ENCODE data around the gene OR1F1.

Gene OR1F1

DNA sequence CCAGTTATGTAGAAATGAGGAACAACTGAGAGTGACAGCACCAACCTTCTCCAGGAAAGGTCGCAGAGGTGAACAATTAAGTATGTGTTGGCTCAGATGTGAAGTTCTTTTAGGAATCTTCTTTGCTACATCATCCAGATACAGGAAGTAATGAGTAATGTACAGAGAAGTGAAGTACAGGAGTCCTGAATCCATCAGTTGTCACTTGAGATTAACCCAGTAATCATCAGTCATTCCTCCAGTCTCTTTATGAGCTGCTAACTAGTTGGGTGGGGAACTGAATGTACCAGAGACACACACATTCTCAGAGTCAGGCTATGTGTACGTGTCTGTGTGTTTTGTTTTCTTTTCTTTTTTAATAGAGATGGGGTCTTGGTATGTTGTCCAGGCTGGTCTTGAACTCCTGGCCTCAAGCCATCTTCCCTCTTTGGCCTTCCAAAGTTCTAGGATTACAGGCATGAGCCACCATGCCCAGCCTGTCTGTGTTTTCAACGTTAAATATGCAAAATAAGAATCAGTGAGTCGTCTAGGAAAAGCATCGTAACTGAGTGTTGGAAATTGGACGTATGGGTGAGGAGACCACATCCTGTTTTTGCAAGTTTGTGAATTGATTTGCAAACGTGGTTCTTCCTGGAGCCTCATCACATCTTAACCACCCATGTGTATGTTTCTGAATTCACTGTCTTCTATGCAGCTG, 27.0 kb downstream of the OR1F1 start:
- Mint-ChIP-seq H3K4me1 (peaks cover 44% of the 10 kb centered on the region), H3K27ac (peak overlapping the region; percentile 100), H3K36me3 (peaks cover 41% of the 10 kb centered on the region), H3K27me3 (peaks cover 4% of the 10 kb centered on the region), H3K9me3 (peaks cover 49% of the 10 kb centered on the region), H3K4me3 (peak overlapping the region; percentile 17)
- CTCF ChIA-PET, result interaction anchor here (1.3 to 1.4 kb wide), 2 partner anchors 18 to 32 kb away, joined by 3 to 4 read pairs; no protein-coding TSS in a partner anchor
- DNase-seq, result peak; percentile 62

DNA sequence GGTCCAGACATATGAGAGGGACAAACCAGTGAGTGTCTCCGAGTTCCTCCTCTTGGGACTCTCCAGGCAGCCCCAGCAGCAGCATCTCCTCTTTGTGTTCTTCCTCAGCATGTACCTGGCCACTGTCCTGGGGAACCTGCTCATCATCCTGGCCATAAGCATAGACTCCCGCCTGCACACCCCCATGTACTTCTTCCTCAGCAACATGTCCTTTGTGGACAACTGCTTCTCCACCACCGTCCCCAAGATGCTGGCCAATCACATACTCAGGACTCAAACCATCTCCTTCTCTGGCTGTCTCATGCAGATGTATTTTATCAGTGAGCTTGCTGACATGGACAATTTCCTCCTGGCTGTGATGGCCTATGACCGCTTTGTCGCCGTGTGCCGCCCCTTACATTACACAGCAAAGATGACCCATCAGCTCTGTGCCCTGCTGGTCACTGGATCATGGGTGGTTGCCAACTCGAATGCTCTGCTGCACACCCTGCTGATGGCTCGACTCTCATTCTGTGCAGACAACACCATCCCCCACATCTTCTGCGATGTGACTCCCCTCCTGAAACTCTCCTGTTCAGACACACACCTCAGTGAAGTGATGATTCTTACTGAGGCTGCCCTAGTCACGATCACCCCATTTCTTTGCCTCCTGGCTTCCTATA, 27.7 kb downstream of the OR1F1 start:
- peak overlapping the region; percentile 100 for H3K27ac Mint-ChIP-seq
- H3K4me3 Mint-ChIP-seq, result peak overlapping the region; percentile 17
- peaks cover 48% of the 10 kb centered on the region for H3K9me3 Mint-ChIP-seq
- H3K4me1 Mint-ChIP-seq, result peaks cover 44% of the 10 kb centered on the region
- CTCF ChIA-PET, result interaction anchor here (1.3 to 1.4 kb wide), 2 partner anchors 17 to 33 kb away, joined by 3 to 4 read pairs; no protein-coding TSS in a partner anchor
- H3K36me3 Mint-ChIP-seq, result peaks cover 41% of the 10 kb centered on the region
- DNase-seq, result no peak
- no peaks in the 10 kb centered on the region for H3K27me3 Mint-ChIP-seq

DNA sequence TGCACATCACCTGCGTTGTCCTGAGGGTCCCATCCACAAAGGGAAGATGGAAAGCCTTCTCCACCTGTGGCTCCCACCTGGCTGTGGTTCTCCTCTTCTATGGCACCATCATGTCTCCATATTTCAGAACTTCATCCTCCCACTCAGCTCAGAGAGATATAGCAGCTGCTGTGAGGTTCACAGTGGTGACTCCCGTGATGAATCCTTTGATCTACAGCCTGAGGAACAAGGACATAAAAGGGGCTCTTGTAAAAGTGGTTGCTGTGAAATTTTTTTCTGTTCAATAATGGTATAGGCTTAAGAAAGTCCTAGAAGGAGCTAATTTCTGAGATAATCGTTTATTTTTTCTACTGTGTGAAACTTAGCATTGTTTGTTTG, 28.2 kb downstream of the OR1F1 start:
- peaks cover 44% of the 10 kb centered on the region for H3K4me1 Mint-ChIP-seq
- H3K9me3 Mint-ChIP-seq, result peaks cover 49% of the 10 kb centered on the region
- no peak for DNase-seq
- CTCF ChIA-PET, result interaction anchor here (1.3 to 1.4 kb wide), 2 partner anchors 17 to 34 kb away, joined by 3 to 4 read pairs; no protein-coding TSS in a partner anchor
- peaks cover 45% of the 10 kb centered on the region for H3K36me3 Mint-ChIP-seq
- no peak overlapping the region for H3K4me3 Mint-ChIP-seq
- H3K27ac Mint-ChIP-seq, result peak overlapping the region; percentile 100
- H3K27me3 Mint-ChIP-seq, result no peaks in the 10 kb centered on the region

DNA sequence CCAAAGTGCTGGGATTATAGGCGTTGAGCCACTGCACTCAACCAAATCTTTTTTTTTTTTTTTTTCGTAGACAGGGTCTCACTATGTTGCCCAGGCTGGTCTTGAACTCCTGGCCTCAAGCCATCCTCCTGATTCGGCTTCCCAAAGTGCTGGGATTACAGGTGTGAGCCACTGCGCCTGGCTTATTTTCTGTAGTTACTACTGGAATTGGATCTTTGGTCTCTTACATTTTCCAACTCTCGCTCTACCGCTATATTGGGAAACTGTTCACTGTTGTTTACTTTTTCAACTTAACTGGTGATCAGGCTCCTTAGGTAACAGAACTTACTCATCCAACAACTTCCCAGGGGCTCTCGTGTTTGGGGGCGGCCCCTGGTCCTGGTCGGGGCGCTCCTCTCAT, 32.8 kb downstream of the OR1F1 start:
- Mint-ChIP-seq H3K4me1 (peaks cover 18% of the 10 kb centered on the region), H3K27ac (no peak overlapping the region), H3K27me3 (no peaks in the 10 kb centered on the region), H3K9me3 (peaks cover 58% of the 10 kb centered on the region), H3K36me3 (peaks cover 62% of the 10 kb centered on the region), H3K4me3 (no peak overlapping the region)
- CTCF ChIA-PET, result no interaction called here
- DNase-seq, result no peak

DNA sequence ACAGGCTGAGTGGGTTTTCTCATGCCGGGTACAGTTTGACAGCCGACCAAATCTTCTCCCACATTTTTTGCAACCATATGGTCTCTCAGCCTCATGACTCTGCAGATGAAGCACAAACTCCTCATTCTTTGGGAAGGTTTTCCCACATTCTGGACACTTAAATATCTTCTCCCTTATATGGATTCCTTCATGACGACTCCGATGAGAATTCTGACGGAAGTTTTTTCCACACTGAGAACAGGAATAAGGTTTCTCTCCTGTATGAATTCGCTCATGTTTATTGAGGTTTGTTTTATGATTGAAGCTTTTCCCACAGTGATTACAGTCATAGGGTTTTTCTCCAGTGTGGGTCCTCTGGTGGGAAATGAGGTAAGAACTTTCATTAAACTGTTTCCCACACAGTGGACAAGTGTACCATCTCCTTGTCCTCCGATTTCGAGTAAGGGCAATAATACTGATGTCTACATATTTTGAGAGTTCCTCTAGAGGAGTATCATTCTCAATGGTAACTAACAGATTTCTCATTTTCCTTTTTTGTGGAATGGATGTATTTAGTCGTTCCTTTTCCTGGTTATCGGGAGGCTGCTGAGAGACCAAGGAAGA, 36.0 kb downstream of the OR1F1 start:
- no peak overlapping the region for H3K27ac Mint-ChIP-seq
- H3K27me3 Mint-ChIP-seq, result no peaks in the 10 kb centered on the region
- no peak overlapping the region for H3K4me3 Mint-ChIP-seq
- CTCF ChIA-PET, result no interaction called here
- no peak for DNase-seq
- peaks cover 61% of the 10 kb centered on the region for H3K9me3 Mint-ChIP-seq
- H3K4me1 Mint-ChIP-seq, result no peaks in the 10 kb centered on the region
- H3K36me3 Mint-ChIP-seq, result peaks cover 71% of the 10 kb centered on the region

DNA sequence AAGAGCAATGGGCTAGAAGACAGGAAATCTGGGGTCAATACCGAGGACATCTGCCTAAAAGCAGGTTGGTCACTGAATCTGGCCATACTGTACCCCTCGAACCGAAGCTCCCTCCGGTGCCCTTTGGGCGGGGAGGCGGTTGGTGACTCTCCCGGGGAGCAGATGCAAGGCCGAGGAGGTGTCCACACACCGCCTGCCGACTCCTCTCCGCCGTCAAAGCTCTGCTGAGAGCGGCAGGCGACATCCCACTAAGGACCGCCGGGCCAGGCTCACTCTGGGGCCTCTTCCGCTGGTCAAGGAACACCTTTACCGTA, 46.5 kb downstream of the OR1F1 start:
- Mint-ChIP-seq H3K4me3 (peak overlapping the region; percentile 91), H3K27me3 (peaks cover 9% of the 10 kb centered on the region), H3K36me3 (peaks cover 50% of the 10 kb centered on the region), H3K27ac (peak overlapping the region; percentile 95), H3K4me1 (peaks cover 43% of the 10 kb centered on the region), H3K9me3 (peaks cover 37% of the 10 kb centered on the region)
- CTCF ChIA-PET, result no interaction called here
- DNase-seq, result no peak

DNA sequence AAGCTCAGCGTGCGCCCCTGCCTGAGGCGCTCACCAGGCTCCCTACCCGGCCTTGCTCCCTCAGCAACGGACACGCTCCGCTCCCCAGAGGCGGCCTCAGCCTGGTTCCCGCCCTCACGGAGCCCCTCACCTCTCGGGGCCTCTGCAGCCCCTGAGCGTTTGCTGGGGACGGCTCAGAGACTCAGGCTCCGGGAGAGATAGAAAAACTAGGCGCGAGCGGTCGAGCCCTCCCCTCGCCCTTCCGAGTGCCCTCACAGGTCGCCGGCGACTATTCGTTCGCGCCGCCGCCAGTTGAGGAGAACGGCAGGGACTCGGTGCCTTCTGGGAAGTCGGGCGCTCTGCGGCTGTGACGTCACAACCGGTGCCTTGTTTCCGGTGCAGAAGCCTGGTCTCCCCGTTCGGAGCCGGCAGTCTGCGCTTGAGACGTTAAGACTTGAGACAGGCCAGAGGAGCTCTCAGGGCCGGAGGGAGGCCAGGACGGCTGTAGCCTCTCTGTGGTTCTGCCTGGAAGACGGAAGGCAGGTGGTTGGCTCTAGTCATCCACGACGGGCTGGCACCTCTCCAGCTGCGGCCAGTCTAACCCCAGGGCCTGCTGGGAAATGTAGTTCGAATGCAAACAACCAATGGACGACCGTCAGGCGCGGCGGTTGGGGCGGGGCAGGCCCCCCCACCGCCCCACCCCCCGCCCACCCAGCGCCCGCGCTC, 47.0 kb downstream of the OR1F1 start, which contains the start of gene ZNF200:
TSS of gene ZNF200 (minus strand) at position 302 of the 705 bp plus-strand sequence. CDS start 1,403 bp downstream, outside the sequence.
- peaks cover 47% of the 10 kb centered on the region for H3K36me3 Mint-ChIP-seq

DNA sequence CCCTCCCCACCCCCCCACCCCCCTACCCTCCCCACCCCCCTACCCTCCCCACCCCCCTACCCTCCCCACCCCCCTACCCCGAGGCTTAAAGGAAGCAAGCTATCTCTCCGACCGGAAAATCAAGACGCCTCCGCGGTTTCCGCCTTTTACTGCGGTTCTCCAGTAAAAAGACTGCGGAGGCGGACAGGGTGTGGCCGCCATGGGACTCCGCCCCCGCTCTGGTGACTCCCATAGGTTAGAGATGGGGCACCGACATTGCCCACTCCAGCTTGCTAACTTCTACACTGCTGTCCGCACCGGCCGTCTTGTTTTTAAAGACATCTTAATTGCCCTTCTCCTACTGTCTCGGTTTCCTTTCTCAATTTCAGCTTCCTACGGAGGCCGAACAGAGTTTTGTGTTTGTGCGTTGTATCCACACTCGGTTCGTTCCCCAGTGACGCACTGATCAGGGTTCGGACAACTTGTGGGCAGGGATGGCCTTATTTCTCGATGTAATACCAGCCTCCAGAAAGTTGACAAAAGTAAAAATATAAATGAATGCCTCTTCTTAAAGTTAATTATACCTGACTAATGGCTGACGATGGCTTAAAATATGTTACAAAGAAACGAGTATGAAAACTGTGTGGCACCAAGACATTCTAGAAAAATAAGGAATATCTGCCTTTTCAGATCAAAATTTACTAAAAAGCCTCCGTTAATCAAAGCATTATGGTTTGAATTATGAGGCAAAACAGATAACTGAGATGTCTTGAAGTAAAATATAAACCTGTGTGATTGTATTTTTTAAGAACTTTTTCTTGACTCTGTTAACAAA, 48.1 kb downstream of the OR1F1 start:
- Mint-ChIP-seq H3K36me3 (peaks cover 37% of the 10 kb centered on the region), H3K4me3 (peak overlapping the region; percentile 69), H3K27me3 (peaks cover 9% of the 10 kb centered on the region), H3K9me3 (peaks cover 26% of the 10 kb centered on the region), H3K27ac (peak overlapping the region; percentile 91), H3K4me1 (peaks cover 43% of the 10 kb centered on the region)
- CTCF ChIA-PET, result no interaction called here
- DNase-seq, result peak; percentile 72

More for the DNA sequence above, 47.0 kb downstream of the OR1F1 start, which contains the start of gene ZNF200:
- Mint-ChIP-seq H3K27me3 (peaks cover 9% of the 10 kb centered on the region), H3K27ac (peak within 1 kb of the TSS; percentile 95), H3K9me3 (peaks cover 35% of the 10 kb centered on the region), H3K4me1 (peaks cover 43% of the 10 kb centered on the region), H3K4me3 (peak within 1 kb of the TSS; percentile 91)
- CTCF ChIA-PET, result no interaction called here
- peak; percentile 97 for DNase-seq

DNA sequence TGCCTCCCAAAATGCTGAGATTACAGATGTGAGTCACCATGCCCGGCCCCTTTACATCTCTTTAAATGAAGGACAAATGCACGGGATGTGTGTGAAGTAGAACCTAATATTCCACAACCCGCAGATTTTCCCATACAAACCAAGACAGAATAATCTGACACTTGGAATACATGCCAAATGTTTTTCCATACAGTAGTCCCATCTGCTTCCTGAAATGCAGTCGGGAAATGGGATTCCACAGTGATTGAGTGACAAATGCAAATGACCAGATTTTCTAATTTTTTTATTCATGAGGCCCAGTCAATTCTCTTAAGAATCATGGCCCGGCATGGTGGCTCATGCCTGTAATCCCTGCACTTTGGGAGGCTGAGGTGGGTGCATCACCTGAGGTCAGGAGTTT, 53.8 kb downstream of the OR1F1 start:
- Mint-ChIP-seq H3K27ac (no peak overlapping the region), H3K4me1 (no peaks in the 10 kb centered on the region), H3K27me3 (peaks cover 8% of the 10 kb centered on the region), H3K36me3 (peaks cover 2% of the 10 kb centered on the region), H3K4me3 (no peak overlapping the region), H3K9me3 (peaks cover 6% of the 10 kb centered on the region)
- DNase-seq, result no peak
- CTCF ChIA-PET, result no interaction called here

DNA sequence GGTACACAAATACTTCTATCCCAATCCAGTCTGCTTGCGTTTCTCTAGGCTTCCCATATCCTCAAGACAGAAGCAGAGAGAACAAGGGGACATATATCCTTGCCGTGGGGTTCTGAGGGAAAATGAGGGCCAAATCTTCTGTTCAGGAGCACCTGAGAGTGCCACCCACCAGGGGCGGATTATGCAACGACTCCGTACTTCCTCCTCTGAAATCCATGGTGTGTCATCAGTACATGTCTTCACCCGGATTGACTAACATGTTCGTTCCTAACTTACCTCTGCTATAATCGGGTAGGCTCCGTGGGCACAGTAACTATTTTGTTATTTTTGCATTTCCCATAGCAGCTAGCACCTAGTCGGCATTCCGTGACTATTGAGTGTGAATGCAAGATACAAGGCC, 54.7 kb downstream of the OR1F1 start:
- Mint-ChIP-seq H3K27me3 (peaks cover 8% of the 10 kb centered on the region), H3K4me3 (no peak overlapping the region), H3K9me3 (peaks cover 4% of the 10 kb centered on the region), H3K27ac (no peak overlapping the region), H3K4me1 (no peaks in the 10 kb centered on the region), H3K36me3 (no peaks in the 10 kb centered on the region)
- CTCF ChIA-PET, result no interaction called here
- no peak for DNase-seq

DNA sequence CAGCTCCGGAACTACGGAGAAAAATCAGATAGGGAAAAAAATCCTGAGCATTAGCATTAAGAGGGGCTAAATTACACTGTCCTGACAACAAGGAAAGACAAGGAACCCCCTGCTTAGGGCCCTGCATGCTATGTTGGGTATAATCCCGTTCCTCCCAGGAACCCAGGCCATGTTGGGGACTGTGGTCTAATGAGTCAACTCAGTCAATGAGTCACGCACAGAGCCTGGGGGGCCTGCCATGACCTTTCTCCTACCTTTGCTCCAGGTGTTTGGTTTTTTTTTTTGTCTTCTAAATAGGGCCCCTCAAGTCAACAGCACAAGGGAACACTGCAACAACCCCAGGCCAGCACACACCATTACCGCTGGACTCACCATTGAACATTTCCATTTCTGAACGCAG, 55.9 kb downstream of the OR1F1 start:
- peaks cover 18% of the 10 kb centered on the region for H3K27me3 Mint-ChIP-seq
- H3K4me1 Mint-ChIP-seq, result no peaks in the 10 kb centered on the region
- no peak overlapping the region for H3K27ac Mint-ChIP-seq
- CTCF ChIA-PET, result no interaction called here
- H3K4me3 Mint-ChIP-seq, result no peak overlapping the region
- DNase-seq, result no peak
- no peaks in the 10 kb centered on the region for H3K36me3 Mint-ChIP-seq
- peaks cover 4% of the 10 kb centered on the region for H3K9me3 Mint-ChIP-seq

DNA sequence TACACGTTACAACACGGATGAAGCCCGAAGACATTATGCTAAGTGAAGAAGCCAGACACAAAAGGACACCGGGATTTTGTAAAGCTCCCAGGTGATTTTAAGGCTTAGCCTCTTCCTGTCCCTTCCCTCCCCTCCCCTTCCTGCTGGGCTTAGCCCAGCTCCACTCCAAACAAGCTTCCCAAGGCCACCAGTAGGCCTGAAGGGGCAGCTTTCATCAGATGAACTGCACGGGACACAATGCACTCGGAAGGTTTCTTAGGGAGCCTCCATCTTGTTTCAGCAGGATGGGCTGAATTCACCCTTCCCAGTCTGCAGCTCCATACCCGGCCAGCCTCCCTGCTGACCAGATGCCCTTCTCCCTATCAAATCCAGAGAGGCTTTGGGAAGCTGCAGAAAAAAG, 58.0 kb downstream of the OR1F1 start:
- no peaks in the 10 kb centered on the region for H3K4me1 Mint-ChIP-seq
- peaks cover 4% of the 10 kb centered on the region for H3K9me3 Mint-ChIP-seq
- no peak overlapping the region for H3K27ac Mint-ChIP-seq
- no peak for DNase-seq
- CTCF ChIA-PET, result no interaction called here
- peaks cover 28% of the 10 kb centered on the region for H3K27me3 Mint-ChIP-seq
- no peak overlapping the region for H3K4me3 Mint-ChIP-seq
- no peaks in the 10 kb centered on the region for H3K36me3 Mint-ChIP-seq

DNA sequence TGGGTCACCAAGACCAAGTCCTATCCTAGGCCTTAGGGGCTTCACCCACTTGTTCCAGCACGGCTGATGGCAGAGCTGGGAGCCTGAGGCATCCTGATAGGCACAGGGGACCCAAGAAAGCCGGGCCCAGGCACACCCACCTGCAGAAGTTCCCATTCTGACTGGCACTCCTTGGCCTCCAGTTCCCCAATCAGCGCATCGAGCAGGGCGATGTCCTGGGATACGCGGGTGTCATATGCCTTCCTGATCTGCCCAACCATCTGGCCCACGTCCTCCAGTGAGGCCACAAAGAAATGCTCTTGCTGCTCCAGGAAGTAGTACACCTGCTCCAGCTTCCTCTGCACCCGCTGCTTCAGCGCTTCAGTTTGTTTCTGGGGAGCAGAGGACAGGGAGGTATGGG, 58.9 kb downstream of the OR1F1 start:
- Mint-ChIP-seq H3K4me1 (no peaks in the 10 kb centered on the region), H3K27me3 (peaks cover 32% of the 10 kb centered on the region), H3K36me3 (no peaks in the 10 kb centered on the region), H3K4me3 (no peak overlapping the region), H3K27ac (no peak overlapping the region), H3K9me3 (peaks cover 4% of the 10 kb centered on the region)
- CTCF ChIA-PET, result no interaction called here
- no peak for DNase-seq

DNA sequence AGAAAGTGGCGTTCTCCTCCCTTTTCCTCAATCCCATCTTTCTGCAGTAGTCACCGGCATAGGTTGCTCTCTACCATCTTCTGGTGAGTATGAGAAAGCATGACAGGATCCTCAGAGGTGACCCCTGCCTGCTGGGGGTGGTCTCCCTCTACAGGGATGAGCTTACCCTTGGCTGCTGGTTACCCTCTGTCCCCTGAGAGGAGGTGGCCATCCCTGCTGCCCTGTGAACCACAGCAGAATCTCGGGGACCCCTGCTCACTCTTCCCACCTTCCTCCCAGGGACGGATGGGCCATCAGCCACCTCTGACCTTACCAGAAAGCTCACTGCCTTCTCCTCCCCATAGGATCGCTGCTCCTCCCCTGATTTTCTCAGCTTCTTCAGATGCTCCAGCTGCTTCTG, 60.6 kb downstream of the OR1F1 start:
- no peak for DNase-seq
- Mint-ChIP-seq H3K27me3 (peaks cover 38% of the 10 kb centered on the region), H3K27ac (no peak overlapping the region), H3K36me3 (no peaks in the 10 kb centered on the region), H3K4me1 (no peaks in the 10 kb centered on the region), H3K4me3 (no peak overlapping the region), H3K9me3 (peaks cover 4% of the 10 kb centered on the region)
- CTCF ChIA-PET, result no interaction called here
